ENCODE results near the gene FAM20A.

- TF ChIP-seq CTCF (IDR thresholded peaks at IDR 0.05; ENCODE audit: borderline replicate concordance, extremely low read depth, low read length, poor library complexity, severe bottlenecking) (no peak), EZH2 (IDR thresholded peaks at IDR 0.05; ENCODE audit: borderline replicate concordance, low read depth, low read length, severe bottlenecking) (no peak)
These were observed 1.1 kb upstream of the FAM20A start for GRCh38 chr17:68602289-68602688.

Data from DND-41 (cell line).